GM18517 (cell line): ENCODE data around the gene ITPKC.

ENCODE experiments used
- ATAC-seq: cut with Tn5 transposase; IDR thresholded peaks from one replicate; pipeline ENCODE4 v1.9.1; 2021; ENCODE audit warnings: mild to moderate bottlenecking, moderate library complexity; ENCODE audit not compliant: unreplicated experiment

The ITPKC gene

DNA sequence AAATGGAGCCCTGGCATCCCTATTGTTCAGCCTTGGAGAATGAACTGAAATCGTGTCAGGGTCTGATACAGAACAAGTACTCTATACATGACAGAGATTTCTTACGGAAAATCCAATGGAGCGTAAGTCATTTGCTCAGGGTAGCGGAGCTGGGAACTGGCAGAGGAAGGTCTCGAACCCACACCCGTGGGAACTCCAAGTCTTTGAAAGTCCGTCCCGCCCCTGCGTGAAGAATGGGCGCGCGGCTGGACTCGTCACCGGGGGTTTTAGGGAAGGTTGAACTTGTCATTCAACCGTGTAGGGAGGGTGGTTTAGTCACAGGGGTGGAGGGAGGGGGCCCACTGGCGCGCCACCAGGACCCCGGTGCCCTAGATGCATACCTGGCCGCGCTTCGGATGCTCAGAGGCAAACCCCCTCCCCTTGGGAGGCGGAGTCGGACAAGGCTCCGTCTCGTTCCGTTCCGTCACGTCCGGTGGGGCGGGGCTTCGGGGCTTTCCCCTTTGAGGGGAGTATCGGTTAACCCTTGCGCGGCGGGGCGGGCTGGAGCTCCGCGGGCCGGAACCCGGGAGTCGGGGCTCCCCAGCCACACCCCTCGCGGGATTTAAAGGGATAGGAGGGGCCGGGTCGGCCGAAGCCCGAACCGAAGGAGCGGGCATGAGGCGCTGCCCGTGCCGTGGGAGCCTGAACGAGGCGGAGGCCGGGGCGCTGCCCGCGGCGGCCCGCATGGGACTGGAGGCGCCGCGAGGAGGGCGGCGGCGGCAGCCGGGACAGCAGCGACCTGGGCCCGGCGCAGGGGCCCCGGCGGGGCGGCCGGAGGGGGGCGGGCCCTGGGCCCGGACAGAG lies at the start of gene ITPKC, which contains the start of gene COQ8B:
TSS of gene ITPKC (plus strand) at position 631 of the 843 bp plus-strand sequence. CDS start at position 655, 24 bp downstream.
TSS of gene COQ8B (minus strand) at position 405 of the 843 bp plus-strand sequence. CDS start 2,254 bp downstream, outside the sequence.
- peak; percentile 74 for ATAC-seq

DNA sequence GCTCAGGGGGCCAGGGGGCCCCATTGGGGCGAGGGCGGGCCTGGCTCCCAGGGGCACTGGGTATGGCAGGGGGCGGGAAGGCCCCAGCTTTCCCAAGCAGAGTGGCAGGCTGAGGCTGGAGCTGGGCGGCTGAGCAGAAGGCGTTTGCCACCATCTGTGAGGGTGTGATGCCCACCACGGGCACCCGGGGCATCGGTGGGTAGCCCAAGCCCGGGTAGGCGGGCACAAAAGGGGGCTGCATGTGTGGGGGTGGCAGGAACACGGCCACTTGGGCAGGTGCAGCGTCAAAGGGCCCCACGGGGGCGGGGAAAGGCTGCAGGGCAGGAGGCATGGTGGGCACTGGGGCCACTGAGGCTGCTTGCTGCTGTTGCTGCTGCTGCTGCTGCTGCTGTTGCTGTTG lies 49.3 kb upstream of the ITPKC start:
- no peak for ATAC-seq

DNA sequence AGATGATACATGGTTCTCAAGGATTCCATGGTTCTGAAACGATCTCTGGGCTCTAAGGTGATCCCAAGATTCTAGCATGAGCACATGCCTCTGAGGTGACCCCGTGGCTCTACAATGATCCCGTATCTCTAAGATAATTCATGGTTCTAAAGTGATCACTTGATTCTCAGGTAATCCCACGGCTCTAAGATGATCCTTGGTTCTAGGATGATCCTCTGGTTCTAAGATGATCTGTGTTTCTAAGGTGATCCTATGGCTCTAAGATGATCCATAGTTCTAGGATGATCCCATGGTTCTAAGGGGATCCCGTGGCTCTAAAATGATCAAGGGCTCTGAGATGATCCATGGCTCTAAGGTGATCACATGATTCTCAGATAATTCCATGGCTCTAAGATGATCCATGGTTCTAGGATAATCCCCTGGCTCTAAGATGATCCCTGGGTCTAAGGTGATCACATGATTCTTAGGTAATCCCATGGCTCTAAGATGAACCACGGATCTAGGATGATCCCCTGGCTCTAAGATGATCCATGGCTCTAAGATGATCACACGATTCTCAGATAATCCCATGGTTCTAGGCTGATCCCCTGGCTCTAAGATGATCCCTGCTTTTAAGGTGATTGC lies 47.8 kb upstream of the ITPKC start:
- no peak for ATAC-seq

DNA sequence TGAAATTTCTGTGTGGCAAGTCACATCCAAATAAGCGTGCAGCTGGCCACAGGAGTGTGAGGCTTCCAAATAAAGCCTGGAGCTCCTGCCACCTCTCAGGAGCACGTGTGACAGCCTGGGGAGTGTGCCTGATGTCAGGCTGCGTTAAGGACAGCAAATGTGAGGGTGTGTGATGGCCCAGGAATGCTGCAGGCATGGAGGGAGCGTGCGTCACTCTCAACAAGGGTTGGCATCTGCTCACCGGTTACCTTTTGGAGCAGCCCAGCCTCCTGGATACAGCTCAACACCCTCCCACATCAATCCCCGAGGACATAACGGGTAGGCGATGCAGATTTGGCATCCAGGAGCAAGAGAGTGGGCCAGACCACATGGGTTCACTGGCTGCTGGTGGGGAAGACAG lies 45.5 kb upstream of the ITPKC start:
- no peak for ATAC-seq

DNA sequence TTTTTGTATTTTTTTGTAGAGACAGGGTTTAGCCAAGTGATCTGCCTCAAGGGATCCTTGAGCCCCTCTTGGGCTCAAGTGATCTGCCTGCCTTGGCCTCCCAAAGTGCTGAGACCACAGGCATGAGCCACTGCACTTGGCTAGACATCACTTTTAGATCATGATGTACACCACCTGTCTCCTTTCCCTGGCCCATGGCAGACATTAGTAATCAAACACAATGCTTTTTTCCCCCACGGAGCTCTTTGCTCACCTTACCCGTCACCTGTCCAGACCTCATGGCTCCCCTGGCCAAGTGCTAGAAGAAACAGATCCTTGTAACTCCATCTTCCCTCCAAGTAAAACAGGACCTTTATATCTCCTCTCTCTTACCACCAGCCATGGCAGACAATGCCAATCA lies 44.9 kb upstream of the ITPKC start:
- no peak for ATAC-seq

DNA sequence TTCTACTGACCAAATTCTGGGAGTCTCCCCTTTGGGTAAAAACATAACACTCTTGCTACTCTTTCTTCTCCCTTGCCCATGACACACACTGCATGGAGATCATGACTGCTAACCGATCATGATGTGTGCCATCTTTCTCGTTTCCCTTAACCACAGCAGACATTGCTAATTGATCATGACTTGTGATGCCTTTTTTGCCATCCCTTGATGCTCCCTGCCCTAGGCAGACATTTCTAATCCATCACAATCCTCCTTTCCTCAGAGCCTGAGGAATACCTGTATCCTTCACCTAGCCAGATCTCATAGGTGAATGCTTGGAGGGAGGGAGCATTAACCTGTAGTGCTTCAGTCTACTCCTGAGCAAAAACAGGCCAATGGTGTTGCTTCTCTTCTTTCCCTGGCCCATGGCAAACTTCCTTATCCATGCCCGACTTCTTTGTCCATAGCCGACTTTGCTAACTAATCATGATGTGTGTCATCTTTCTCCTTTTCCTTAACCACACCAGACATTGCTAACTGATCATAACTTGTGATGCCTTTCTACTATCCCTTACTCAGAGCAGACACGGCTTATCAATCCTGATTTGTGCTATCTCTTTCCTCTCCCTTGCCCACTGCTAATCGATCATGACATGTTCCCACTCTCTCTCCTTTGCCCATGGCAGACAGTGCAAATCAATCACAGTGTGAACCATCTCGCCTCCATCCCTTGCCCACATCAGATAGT lies 44.2 kb upstream of the ITPKC start:
- ATAC-seq = no peak

DNA sequence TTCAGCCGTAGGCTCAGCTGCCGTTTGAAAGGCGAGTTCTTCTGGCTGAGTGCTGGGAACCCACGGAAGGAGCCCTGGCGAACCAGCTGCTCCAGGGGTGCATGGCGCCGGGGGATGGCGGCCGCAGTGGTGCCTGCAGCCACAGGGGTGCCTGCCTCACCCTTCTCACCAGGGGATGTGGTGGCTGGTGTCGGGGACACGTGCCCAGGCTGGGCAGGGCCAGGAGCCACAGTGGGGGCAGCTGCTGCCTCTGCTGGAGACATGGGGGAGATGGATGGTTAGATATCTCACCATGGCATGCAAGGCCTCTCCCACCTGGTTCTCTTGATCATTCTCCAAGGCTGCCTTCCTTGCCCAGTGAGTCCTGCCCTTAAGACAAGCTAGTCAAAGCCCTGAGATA lies 43.5 kb upstream of the ITPKC start:
- ATAC-seq = no peak

DNA sequence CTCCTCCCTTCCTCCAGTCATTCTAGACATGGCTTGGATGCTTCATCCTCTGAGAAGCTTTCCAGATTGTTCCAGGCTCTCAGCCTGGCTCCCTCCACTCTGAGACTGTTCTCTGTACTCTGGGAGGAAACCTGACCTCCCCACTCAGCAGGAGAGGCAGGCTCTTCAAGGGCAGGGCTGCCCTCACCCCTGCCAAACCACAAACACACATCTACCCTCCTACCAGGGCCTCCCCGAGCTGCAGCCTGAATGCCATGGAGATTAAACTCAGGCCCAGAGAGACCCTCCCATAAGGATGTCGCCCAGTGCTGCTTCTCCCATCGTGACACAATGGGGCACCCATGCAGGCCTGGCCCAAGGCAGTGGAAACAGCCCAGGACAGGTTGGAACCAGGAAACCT lies 42.6 kb upstream of the ITPKC start:
- no peak for ATAC-seq

DNA sequence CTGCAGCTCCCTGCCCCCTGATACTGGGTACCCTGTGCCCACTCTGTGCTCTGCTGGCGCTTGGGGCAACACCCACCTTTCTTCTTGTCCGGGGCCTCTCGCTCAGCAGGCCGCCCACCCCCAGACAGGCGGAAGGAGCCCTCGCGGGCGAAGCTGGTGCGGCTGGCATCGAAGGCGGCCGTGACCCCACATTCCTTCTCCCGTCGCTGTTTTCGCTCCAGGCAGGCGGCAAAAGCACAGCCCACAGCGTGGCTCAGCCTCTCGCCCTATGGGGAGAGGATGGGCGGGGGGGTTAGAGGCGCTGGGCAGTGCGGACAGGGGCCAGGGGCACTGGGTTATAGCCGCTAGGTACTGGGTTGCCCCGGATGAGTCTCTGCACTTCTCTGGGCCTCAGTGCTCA lies 39.8 kb upstream of the ITPKC start:
- no peak for ATAC-seq

DNA sequence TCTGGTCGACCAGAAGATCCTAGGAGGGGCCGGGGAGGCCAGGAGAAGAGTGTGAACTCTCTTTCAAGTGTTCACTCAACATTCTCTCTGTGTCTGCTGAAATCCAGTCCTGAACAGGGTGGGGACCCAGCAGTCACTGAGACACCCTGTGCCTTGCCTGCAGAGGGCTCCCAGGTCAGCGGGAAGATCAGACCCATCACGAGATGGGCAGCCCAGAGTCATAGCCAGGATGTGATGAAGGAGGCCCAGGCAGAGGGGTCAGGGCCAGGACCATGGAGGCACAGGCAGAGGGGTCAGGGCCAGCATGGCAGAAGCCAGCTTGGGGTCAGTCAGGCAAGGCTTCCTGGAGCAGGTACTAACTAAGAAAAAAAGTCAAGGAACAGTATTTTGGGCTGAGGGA lies 35.9 kb upstream of the ITPKC start:
- ATAC-seq = no peak

DNA sequence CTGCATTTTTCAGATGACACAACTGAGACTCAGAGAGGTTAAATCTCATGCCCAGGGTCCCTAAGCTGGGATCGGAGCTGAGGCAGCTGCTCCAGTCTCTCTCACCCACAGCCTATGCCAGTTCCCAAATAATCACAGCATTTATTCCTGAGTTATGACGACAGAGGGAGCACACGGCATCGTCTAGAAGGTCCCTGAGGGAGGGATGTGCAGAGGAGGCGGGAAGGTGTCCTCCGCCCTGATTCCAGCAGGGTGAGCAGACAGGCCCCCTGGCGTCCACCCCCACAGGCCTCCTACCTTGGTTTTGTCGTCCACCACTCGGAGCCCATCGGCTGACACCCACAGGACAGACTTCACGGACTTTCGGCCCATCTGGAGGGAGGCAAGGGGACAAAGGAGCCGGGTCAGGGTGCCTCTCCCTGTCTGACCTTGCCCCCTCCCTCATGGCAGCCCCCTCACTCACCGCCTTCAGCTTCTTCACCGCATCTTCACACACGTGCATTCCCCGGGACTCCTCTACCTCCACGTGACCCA lies 34.4 kb upstream of the ITPKC start:
- ATAC-seq = no peak

DNA sequence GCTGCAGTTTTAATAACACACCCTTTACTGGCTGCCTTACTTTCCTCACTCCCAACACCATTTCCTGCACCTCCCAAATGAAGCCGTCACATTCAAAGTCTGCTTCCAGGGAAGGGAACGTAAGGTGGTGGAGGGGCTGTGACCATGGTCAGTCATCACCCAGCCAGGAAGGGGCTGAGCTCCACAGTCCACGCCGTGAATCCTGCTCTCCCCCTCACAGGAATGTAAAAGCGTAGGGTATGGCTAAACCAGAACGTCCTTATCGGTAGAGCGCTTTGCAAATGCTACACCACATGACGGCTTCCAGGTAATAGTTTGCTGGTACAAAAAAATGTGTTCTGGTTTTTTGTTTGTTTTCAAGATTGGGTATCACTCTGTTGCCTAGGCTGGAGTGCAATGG lies 33.5 kb upstream of the ITPKC start:
- no peak for ATAC-seq

DNA sequence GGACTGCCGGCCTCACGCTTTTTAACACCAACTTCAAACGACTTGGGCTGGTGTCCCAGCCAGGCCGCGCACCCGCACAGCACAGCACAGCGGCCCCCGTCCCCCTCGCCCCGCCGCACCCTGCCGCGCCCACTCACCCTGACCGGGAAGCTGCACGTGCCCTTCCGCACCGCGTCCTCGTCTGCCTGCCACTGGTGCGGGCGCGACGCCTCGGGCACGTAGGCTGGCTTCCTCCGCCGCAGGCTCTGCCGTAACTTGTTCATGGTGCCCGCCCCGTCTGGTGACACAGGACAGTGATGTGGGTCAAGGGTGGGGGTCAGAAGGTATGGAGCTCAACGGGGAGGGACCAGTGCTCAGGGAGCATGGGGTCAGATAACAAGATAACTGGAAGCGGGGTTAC lies 32.6 kb upstream of the ITPKC start:
- ATAC-seq = no peak

DNA sequence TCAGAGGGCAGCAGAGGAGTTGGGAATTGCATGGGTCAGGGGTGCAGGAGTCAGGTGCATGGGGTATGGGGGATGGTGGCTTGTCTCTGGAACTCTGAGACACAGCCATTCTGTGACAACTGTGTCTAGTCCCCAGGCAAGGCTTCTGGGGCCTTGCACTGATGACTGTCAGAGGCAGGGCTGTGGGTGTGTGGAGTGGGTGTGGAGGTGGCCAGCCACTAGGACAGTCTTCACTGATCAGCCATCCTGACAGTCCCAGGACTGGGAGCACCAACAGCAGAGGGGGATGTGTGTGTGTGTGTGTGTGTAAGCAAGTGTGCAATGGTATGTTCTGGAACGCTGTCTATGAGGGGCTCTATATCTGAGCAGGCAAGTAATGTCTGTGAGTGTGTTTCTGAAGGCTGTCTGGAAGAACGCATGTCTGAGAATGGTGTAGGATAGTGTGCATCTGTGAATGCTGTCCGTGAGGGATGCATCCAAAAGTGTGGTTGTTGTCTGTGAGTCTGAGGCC lies 31.8 kb upstream of the ITPKC start:
- no peak for ATAC-seq

DNA sequence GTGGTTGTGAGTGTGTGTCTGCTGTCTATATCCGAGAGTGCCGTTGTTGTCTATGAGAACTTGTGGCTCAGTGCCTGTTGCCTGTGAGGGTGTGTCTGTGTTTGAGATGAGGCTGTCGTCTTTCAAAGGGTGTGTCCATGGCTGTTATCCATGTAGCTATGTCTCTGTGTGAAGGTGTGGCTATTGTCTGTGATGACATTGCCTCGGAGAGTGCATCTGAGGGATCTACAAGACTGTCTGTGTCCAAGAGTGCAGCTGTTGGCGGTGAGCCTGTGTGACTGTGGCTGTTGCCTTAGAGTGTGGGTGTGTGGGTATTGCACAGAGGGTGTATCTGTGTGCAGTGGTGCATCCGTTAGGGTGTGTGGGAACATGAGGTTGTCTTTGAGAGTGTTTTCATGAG lies 31.3 kb upstream of the ITPKC start:
- no peak for ATAC-seq

DNA sequence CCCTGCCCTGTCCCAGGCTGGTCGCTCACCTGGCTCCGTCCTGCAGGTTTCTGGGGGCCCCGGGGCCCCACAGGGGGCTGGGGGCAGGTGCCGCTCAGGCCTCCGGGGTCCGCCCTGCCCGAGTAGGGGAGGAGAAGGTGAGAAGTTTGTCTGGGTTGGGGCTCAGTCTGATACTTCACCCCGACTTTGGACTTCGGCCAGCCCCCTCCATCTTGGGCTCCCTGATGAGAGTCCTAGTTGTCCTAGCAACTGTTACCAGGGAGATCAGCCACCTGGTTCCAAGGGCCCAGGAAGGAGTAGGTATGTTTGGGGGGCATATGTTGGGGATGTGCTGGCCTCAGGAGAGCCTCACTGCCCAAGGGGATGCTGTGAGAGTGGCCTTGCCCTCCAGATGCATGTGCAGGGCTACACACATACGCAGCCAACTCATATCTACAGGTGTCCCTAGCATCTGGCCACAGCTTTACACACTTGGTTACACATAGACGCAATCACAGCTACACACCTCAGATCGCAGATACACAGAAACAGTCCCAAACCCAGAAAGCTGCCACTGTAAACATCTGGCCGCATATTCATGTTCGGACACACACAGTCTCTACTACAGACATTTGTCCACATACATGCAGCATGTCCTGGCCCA lies 29.9 kb upstream of the ITPKC start:
- ATAC-seq = no peak

DNA sequence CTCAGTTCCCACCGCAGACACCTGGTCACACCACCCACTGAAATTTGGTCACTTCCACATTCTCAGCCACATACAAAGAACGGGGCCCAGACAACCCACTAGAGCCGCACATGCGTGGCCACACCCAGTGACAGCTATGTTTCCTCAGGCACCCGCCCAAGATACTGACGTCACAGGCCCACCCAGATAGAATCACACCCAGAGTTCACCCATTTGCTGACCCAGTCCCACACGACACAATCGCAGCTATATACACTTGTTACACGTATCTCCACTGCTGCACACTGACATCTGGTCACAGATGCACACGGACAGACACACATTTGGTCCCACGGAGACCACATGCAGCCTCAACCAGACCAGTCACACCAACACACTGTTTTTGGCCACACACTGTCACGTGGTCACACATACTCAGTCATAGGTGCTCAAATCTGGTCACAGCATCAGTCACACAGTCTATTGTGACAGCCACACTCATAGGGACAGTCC lies 29.3 kb upstream of the ITPKC start:
- no peak for ATAC-seq

DNA sequence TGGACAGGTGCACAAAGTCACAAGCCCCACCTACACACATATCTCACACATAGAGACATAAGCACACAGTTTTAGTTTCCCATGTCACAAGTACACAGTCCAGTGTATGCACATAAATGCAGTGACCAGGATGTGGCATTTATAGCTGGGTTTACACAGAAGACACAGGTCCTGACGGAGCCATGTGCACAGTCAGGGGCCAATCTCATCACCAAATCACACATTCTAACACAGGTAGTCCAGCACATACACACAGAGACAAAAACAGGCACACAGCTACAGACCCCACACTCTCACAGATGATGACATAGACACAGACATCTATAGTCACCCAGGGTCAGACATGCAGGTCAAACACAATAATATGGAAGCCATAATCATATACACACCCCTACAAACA lies 28.6 kb upstream of the ITPKC start:
- ATAC-seq = no peak

DNA sequence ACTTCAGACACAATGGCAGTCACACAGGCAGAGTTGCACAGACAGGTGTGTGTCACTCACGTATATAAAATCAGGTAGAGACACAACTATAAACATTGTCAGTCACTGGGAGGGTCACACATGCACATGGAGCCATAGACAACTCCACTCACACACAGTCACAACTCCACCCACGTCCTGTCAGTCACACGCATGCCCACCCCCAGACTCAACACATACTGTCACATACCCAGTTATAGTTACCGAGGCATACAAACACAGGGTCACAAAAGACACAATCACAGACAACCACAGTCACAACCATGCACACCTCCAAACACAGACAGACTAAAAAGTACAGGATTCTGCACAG lies 27.9 kb upstream of the ITPKC start:
- ATAC-seq = no peak

DNA sequence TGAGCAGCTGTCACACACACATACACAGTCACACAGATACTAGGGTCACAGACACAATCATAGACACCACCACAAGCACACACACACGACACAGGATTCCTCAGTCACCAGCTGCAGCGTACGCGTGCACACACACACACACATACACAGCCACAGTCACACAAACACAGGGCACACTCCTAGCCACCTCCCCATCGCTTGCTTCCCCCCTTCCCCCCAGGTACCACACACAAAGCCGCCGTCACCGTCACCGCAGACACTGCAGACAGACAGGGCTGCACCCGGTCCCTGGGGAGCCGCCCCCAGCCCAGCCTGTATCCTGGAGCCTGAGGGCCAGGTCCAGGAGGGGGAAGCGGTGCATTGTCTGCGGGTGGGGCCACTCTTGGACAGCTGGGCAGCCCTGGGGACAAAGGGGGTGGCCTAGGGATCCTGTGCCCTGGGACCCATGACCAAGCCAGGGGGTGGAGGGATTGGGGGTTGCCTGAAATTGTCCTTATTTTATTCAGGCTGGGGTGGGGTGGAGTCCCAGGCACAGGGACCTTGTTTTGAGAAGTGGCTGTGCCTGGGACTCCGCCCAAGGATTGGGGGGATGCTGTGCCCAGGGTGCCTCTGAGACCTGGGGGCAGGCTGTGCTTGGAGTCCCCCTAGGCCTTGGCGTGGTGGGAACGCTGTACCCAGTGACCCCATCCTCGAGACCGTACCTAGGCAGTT lies 27.4 kb upstream of the ITPKC start:
- no peak for ATAC-seq
